Glutamatergic neuron (in vitro differentiated cells): ENCODE measurements around the gene ARID1B. TPM values are rescaled to one million over a fixed set of nuclear protein-coding genes. Genes with fewer than 3 reads are reported as not detected.
A peak's percentile ranks its signal among the peaks of the same experiment; 100 is the strongest.

ENCODE experiments used
- DNase-seq: peaks from one replicate; pipeline ENCODE4 v3.0.0; 2022
- H3K27ac Mint-ChIP-seq: one replicate; pipeline ENCODE4 v1.8.0; 2020; ENCODE audit warnings: mild to moderate bottlenecking, mixed read lengths, inconsistent platforms; ENCODE audit not compliant: unreplicated experiment
- H3K27me3 Mint-ChIP-seq: one replicate; pipeline ENCODE4 v1.8.0; 2020; ENCODE audit warnings: mild to moderate bottlenecking, moderate library complexity, mixed read lengths, inconsistent platforms; ENCODE audit not compliant: unreplicated experiment
- H3K36me3 Mint-ChIP-seq: one replicate; pipeline ENCODE4 v1.8.0; 2020; ENCODE audit warnings: mild to moderate bottlenecking, mixed read lengths, inconsistent platforms; ENCODE audit not compliant: unreplicated experiment
- H3K4me1 Mint-ChIP-seq: one replicate; pipeline ENCODE4 v1.8.0; 2020; ENCODE audit warnings: mild to moderate bottlenecking, low read depth, mixed read lengths, inconsistent platforms; ENCODE audit not compliant: unreplicated experiment
- H3K4me3 Mint-ChIP-seq: one replicate; pipeline ENCODE4 v1.8.0; 2020; ENCODE audit warnings: mild to moderate bottlenecking, mixed read lengths, inconsistent platforms; ENCODE audit not compliant: unreplicated experiment
- H3K9me3 Mint-ChIP-seq: one replicate; pipeline ENCODE4 v1.8.0; 2020; ENCODE audit warnings: mild to moderate bottlenecking, moderate library complexity, mixed read lengths, inconsistent platforms; ENCODE audit not compliant: unreplicated experiment
- CTCF ChIP-seq: fragments of 200-600 bp; sonication (generic); IDR thresholded peaks from one replicate; pipeline ENCODE4 v1.5.0; 2021; ENCODE audit not compliant: partially characterized antibody, unreplicated experiment
- total RNA-seq: library from RNA; stranded (reverse); fragmentation: NEBNext Ultra II Directional; extraction: Animal tissue kit (Norgen Biotek cat#: 25700); gene quantifications from one replicate; pipeline ENCODE4 v1.2.1, GENCODE V29; 2021; ENCODE audit not compliant: unreplicated experiment

ARID1B gene
- total RNA-seq, 1 donor from 2014 or later: 202 TPM

GRCh38 chr6:157075549-157076450 lies 298.6 kb downstream of the ARID1B start:
- Mint-ChIP-seq H3K36me3 (no peaks in the 10 kb centered on the region), H3K27ac (no peak overlapping the region), H3K9me3 (peaks cover 2% of the 10 kb centered on the region), H3K27me3 (peaks cover 11% of the 10 kb centered on the region), H3K4me3 (no peak overlapping the region), H3K4me1 (peaks cover 31% of the 10 kb centered on the region)
- DNase-seq: no peak
- no peak for TF ChIP-seq CTCF

GRCh38 chr6:157076451-157076822 lies 299.3 kb downstream of the ARID1B start:
- Mint-ChIP-seq H3K27me3 (peaks cover 11% of the 10 kb centered on the region), H3K36me3 (no peaks in the 10 kb centered on the region), H3K4me1 (peaks cover 29% of the 10 kb centered on the region), H3K4me3 (no peak overlapping the region), H3K27ac (no peak overlapping the region), H3K9me3 (peaks cover 2% of the 10 kb centered on the region)
- no peak for DNase-seq
- no peak for TF ChIP-seq CTCF

GRCh38 chr6:157077251-157077650 lies 300.1 kb downstream of the ARID1B start:
- Mint-ChIP-seq H3K4me3 (peak overlapping the region; percentile 10), H3K27me3 (peaks cover 12% of the 10 kb centered on the region), H3K36me3 (no peaks in the 10 kb centered on the region), H3K27ac (peak overlapping the region; percentile 24), H3K4me1 (peaks cover 37% of the 10 kb centered on the region), H3K9me3 (peaks cover 2% of the 10 kb centered on the region)
- no peak for DNase-seq
- TF ChIP-seq CTCF: no peak

GRCh38 chr6:157078326-157078725 lies 301.1 kb downstream of the ARID1B start:
- no peak for TF ChIP-seq CTCF
- Mint-ChIP-seq H3K36me3 (no peaks in the 10 kb centered on the region), H3K9me3 (peaks cover 5% of the 10 kb centered on the region), H3K4me3 (no peak overlapping the region), H3K27ac (no peak overlapping the region), H3K27me3 (peaks cover 12% of the 10 kb centered on the region), H3K4me1 (peaks cover 45% of the 10 kb centered on the region)
- no peak for DNase-seq

GRCh38 chr6:157079277-157079676 lies 302.1 kb downstream of the ARID1B start:
- DNase-seq: no peak
- no peak for TF ChIP-seq CTCF
- H3K36me3 Mint-ChIP-seq: no peaks in the 10 kb centered on the region
- H3K27me3 Mint-ChIP-seq: peaks cover 12% of the 10 kb centered on the region
- H3K4me1 Mint-ChIP-seq: peaks cover 43% of the 10 kb centered on the region
- no peak overlapping the region for H3K4me3 Mint-ChIP-seq
- H3K27ac Mint-ChIP-seq: no peak overlapping the region
- H3K9me3 Mint-ChIP-seq: peaks cover 5% of the 10 kb centered on the region
